A673 (cell line): ENCODE data around the gene SEMA4F. TPM values are rescaled to one million over a fixed set of nuclear protein-coding genes. Genes with fewer than 3 reads are reported as not detected.

ENCODE experiments used
- BruUV-seq: library from RNA; stranded (reverse); fragments of 400-500 nt; replicated peaks from 2 replicates; lab custom pipeline; 2021; lab: Mats Ljungman, UMichigan
- CTCF ChIA-PET: fragments of 300-600 bp; sonication (Branson Sonifier 250); formaldehyde crosslinking; loops from one replicate; lab custom pipeline; 2022; ENCODE audit warnings: antibody characterized with exemption; lab: Charles Lee
- POLR2A ChIA-PET: fragments of 300-600 bp; sonication (Branson Sonifier 250); formaldehyde crosslinking; loops from one replicate; lab custom pipeline; 2022; ENCODE audit warnings: antibody characterized with exemption; ENCODE audit not compliant: low non-redundant PET; lab: Charles Lee
- DNase-seq: peaks from one replicate; pipeline ENCODE4 v3.0.0-alpha.2; 2015; ENCODE audit warnings: low spot score
- H3K27ac ChIP-seq: fragments of 200-600 bp; sonication (generic); 2 replicates; pipeline ENCODE4 v1.5.1; 2016; ENCODE audit warnings: mixed run types, low read depth, mild to moderate bottlenecking, mixed read lengths, antibody characterized with exemption, low read length; ENCODE audit not compliant: poor library complexity, severe bottlenecking
- H3K27me3 ChIP-seq: fragments of 200-600 bp; sonication (generic); replicated peaks from 2 replicates; pipeline ENCODE4 v1.6.1; 2017; ENCODE audit warnings: mixed run types, low read depth, mild to moderate bottlenecking, mixed read lengths, antibody characterized with exemption, low read length; ENCODE audit not compliant: insufficient read depth, poor library complexity
- H3K36me3 ChIP-seq: fragments of 200-600 bp; sonication (generic); 2 replicates; pipeline ENCODE4 v1.6.1; 2016; ENCODE audit warnings: mixed run types, mild to moderate bottlenecking, mixed read lengths, antibody characterized with exemption, low read length; ENCODE audit not compliant: insufficient read depth, poor library complexity, severe bottlenecking
- H3K4me1 ChIP-seq: fragments of 200-600 bp; sonication (generic); 2 replicates; pipeline ENCODE4 v1.6.1; 2017; ENCODE audit warnings: mixed run types, mild to moderate bottlenecking, mixed read lengths, antibody characterized with exemption, low read length; ENCODE audit not compliant: insufficient read depth, poor library complexity, severe bottlenecking
- H3K4me3 ChIP-seq: fragments of 200-600 bp; sonication (generic); 2 replicates; pipeline ENCODE4 v1.5.1; 2016; ENCODE audit warnings: low read depth, mixed run types, mild to moderate bottlenecking, mixed read lengths, low read length; ENCODE audit not compliant: poor library complexity, severe bottlenecking
- H3K9me3 ChIP-seq: fragments of 200-600 bp; sonication (generic); 2 replicates; pipeline ENCODE4 v1.6.1; 2016; ENCODE audit warnings: mixed run types, low read depth, mild to moderate bottlenecking, mixed read lengths, antibody characterized with exemption, low read length; ENCODE audit not compliant: poor library complexity, severe bottlenecking
- EZH2 ChIP-seq: fragments of 200-600 bp; sonication (generic); IDR thresholded peaks from 2 replicates; pipeline ENCODE4 v1.6.1; 2017; ENCODE audit warnings: borderline replicate concordance, low read depth, mild to moderate bottlenecking, mixed read lengths, antibody characterized with exemption, low read length; ENCODE audit not compliant: poor library complexity, severe bottlenecking
- intact Hi-C: fragments of 100-400 bp; cut with micrococcal nuclease; formaldehyde crosslinking; loops from one replicate; pipeline ENCODE4 v1.10.0; 2022; ENCODE audit not compliant: unreplicated experiment
- total RNA-seq: library from RNA; stranded (reverse); gene quantifications from 2 replicates; pipeline ENCODE4 v1.2.3, GENCODE V29; 2021
- TF ChIP-seq, protein P1 (sequence below): fragments of 300-800, 200-600 bp; sonication (generic); conservative IDR thresholded peaks from 2 replicates; pipeline ENCODE4 v1.5.1; 2017; ENCODE audit warnings: low read depth, mild to moderate bottlenecking, antibody characterized with exemption, low read length, moderate library complexity, mixed read lengths

Gene SEMA4F
- total RNA-seq, 1 experiment from 2014 or later, result 3.8 TPM

DNA sequence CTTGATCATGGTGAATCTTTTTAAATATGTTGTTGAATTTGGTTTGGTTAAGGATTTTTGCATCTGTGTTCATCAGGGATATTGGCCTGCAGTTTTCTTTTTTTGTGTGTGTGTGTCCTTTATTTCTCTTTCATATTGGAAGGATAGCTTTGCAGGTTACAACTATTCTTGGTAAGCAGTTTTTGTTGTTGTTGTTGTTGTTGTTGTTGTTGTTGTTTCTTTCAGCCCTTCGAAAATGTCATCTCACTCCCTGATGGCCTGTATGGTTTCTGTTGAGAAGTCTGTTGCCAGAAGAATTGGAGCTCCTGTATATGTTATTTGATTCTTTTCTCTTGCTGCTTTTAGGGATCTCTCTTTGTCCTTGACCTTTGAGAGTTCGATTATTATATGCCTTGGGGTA is 74.8 kb downstream of the SEMA4F start:
- ChIA-PET POLR2A (no interaction called here), CTCF (no interaction called here)
- TF ChIP-seq, protein P1, sequence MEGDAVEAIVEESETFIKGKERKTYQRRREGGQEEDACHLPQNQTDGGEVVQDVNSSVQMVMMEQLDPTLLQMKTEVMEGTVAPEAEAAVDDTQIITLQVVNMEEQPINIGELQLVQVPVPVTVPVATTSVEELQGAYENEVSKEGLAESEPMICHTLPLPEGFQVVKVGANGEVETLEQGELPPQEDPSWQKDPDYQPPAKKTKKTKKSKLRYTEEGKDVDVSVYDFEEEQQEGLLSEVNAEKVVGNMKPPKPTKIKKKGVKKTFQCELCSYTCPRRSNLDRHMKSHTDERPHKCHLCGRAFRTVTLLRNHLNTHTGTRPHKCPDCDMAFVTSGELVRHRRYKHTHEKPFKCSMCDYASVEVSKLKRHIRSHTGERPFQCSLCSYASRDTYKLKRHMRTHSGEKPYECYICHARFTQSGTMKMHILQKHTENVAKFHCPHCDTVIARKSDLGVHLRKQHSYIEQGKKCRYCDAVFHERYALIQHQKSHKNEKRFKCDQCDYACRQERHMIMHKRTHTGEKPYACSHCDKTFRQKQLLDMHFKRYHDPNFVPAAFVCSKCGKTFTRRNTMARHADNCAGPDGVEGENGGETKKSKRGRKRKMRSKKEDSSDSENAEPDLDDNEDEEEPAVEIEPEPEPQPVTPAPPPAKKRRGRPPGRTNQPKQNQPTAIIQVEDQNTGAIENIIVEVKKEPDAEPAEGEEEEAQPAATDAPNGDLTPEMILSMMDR, result no peak
- TF ChIP-seq EZH2, result no peak
- no peak overlapping the region for H3K4me3 ChIP-seq
- intact Hi-C loops, result no loop called here
- no peaks in the 10 kb centered on the region for H3K36me3 ChIP-seq
- H3K4me1 ChIP-seq, result no peaks in the 10 kb centered on the region
- peaks cover 1% of the 10 kb centered on the region for H3K27me3 ChIP-seq
- H3K27ac ChIP-seq, result no peak overlapping the region
- H3K9me3 ChIP-seq, result no peaks in the 10 kb centered on the region
- DNase-seq, result no peak
- no TSS peak for BruUV-seq

DNA sequence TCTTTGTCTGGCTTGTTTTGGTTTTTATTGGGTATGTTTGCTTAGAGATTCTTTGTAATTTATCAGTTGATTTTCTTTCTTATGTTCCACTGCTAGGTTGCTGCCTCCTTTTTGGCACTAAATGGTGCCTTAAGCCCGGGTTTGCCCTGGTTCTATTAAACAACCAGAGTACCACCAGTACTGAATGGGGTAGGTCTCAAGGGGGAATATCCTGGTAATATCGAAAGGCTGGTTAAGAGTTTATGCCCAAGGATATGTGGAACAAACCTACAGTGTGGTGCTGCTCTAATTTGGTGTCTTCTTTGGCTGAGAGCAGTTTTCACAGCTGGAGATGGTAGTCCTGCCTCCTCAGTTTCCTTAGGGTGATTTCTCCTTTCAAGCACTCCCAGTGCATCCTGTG is 76.5 kb downstream of the SEMA4F start:
- TF ChIP-seq, protein P1, result no peak
- no peak for TF ChIP-seq EZH2
- Histone ChIP-seq H3K36me3 (no peaks in the 10 kb centered on the region), H3K27me3 (no peaks in the 10 kb centered on the region), H3K27ac (no peak overlapping the region), H3K4me3 (no peak overlapping the region), H3K9me3 (no peaks in the 10 kb centered on the region), H3K4me1 (peaks cover 15% of the 10 kb centered on the region)
- no peak for DNase-seq
- intact Hi-C loops, result no loop called here
- no TSS peak for BruUV-seq
- CTCF ChIA-PET, result no interaction called here
- POLR2A ChIA-PET, result no interaction called here

Other genes with a start within 250 kb of the SEMA4F start
- 1.6 and 1.9 TPM in 2 replicates for gene C2orf81, start 232.6 kb upstream of the SEMA4F start, total RNA-seq
- 41.1 and 51.1 TPM in 2 replicates for gene WDR54, start 232.5 kb upstream of the SEMA4F start, total RNA-seq
- 27.0 and 29.6 TPM in 2 replicates for gene RTKN, start 212.3 kb upstream of the SEMA4F start, total RNA-seq
- gene INO80B, start 199.2 kb upstream of the SEMA4F start, total RNA-seq, result 29.9 and 34.9 TPM in 2 replicates
- 37.9 and 53.6 TPM in 2 replicates for gene WBP1, start 195.8 kb upstream of the SEMA4F start, total RNA-seq
- gene MOGS, start 188.9 kb upstream of the SEMA4F start, total RNA-seq, result 38.2 and 45.2 TPM in 2 replicates
- gene MRPL53, start 181.6 kb upstream of the SEMA4F start, total RNA-seq, result 99.2 and 104 TPM in 2 replicates
- gene CCDC142, start 171.2 kb upstream of the SEMA4F start, total RNA-seq, result 20.4 and 27.4 TPM in 2 replicates
- gene TTC31, start 171.2 kb upstream of the SEMA4F start, total RNA-seq, result 25.8 and 28.6 TPM in 2 replicates
- 0.48 TPM in 1 of 2 replicates, not detected in the other for gene LBX2, start 154.6 kb upstream of the SEMA4F start, total RNA-seq
- 30.9 and 33.0 TPM in 2 replicates for gene PCGF1, start 146.6 kb upstream of the SEMA4F start, total RNA-seq
- gene TLX2, start 139.8 kb upstream of the SEMA4F start, total RNA-seq, result not detected in 2 replicates
- gene DQX1, start 128.0 kb upstream of the SEMA4F start, total RNA-seq, result 0.50 and 0.71 TPM in 2 replicates
- gene AUP1, start 124.5 kb upstream of the SEMA4F start, total RNA-seq, result 114 and 126 TPM in 2 replicates
- gene HTRA2, start 124.3 kb upstream of the SEMA4F start, total RNA-seq, result 35.1 and 37.7 TPM in 2 replicates
- gene LOXL3, start 100.3 kb upstream of the SEMA4F start, total RNA-seq, result 0.88 and 1.9 TPM in 2 replicates
- 18.4 and 20.7 TPM in 2 replicates for gene DOK1, start 99.5 kb upstream of the SEMA4F start, total RNA-seq
- gene M1AP, start 5.9 kb upstream of the SEMA4F start, total RNA-seq, result not detected in 2 replicates
- 40.1 and 42.6 TPM in 2 replicates for gene HK2, start 179.9 kb downstream of the SEMA4F start, total RNA-seq